ENCODE measurements around the gene MYL10. TPM values are rescaled to one million over a fixed set of nuclear protein-coding genes. Genes with fewer than 3 reads are reported as not detected.

The MYL10 gene
- total RNA-seq, 1 experiment from 2014 or later, result not detected

DNA sequence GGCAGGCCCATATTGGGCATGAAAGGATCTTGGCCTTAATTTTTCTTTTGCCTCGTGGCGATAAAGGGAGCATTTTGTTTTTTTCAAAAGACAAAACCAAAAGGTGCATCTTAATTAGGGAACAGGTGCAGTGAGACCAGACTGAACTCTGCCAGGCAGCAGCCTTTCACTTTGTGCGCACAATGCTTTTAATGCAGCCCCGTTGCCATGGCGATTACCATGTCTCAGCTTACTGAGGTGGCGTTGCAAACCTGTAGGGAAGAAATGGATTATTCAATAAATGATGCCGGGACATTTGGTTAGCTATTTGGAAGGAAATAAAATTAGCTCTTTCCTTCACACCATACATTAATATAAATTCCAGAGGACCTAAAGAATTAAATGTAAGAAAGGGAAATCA lies 61.9 kb downstream of the MYL10 start:
- DNase-seq (ENCODE audit: low spot score), result no peak

DNA sequence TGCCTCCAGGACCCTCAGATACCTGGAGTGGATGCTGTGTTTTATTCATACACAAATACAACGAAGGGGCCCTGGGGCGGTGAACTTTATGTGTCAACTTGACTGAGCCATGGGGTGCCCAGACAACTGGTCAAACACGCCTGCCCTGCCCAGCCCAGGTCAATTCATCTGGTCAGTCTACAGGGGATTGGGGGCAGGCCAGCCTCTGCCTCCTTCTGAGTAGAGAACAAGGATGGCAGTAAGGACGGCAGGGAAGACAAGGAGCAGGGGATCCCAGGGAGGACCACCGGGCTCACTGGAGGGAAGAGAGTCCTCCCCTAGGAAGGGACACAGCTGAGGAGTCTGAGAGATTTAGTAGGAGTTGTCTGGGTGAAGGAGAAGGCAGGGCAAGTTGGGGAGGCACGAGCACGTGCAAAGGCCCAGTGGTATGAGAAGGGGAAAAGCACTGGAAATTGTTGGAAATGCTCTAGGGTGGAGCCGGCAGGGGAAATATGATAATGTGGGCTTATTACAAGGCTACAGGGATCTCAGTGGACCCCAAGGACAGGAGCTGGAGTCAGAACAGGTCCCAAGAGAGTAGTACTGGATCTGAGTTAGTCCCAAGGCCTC lies 63.4 kb downstream of the MYL10 start:
- no peak for DNase-seq (ENCODE audit: low spot score)

DNA sequence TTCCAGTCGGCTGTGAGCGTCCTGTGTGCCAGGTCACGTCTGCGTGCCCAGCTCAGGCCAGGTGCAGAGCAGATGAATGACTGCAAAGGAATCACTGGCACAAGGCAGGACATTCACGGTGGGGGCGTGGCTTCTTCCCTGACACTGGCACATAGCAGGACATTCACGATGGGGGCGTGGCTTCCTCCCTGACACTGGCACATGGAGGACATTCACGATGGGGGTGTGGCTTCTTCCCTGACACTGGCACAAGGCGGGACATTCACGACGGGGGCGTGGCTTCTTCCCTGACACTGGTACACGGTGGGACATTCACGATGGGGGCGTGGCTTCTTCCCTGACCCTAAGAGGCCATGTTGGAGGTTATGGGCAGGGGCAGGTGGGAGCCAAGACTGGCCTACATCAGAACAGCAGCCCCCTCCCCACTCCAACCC lies 64.3 kb downstream of the MYL10 start:
- peak; percentile 45 for DNase-seq (ENCODE audit: low spot score)

DNA sequence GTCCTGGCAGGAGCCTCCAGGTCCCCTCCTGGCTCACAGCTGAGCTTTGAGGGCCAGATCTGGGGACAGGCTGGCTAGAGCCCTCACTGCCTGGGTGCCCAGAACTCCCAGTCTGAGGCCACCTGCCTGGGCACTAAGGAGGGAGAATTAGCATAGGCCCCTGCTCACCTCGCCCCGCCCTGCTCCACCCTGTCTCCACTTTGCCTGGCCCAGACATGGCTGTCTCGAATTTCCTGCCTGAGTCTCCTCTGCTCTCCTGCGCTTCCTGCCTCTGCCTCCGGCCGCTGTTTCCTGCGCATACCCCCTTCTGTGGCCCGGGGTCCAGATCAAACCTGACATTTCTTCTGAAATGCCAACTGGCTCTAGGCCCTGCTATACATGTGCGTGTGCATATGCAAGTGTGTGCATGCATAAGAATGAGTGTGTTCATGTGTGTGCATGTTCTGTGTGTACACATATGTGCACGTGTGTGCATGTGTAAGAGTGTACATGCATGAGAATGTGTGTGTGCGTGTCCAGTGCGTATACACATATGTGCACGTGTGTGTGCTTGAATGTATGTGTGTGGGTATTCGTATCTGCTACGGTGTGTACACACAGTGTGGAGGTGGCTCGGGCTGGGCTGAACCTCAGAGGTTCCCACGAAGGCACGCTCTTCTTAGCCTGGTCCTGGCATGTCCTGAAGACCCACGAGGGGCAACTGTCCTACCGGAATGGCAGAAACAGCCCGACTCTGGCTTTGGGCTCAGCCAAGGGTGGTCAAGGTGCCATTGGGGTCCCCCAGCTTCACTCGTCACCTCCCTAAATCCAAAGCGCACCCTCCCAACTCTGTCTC lies 64.9 kb downstream of the MYL10 start:
- no peak for DNase-seq (ENCODE audit: low spot score)

Other genes with a start within 250 kb of the MYL10 start
- gene CUX1, start 188.3 kb upstream of the MYL10 start, total RNA-seq (2014; rRNA removed; shearing (Covaris generic)), result 20.1 and 21.9 TPM in 2 replicates

Measured in H4 (cell line).